SU-DHL-6 (cell line): Measurements from ENCODE around the gene PNPLA7.
A peak's percentile ranks its signal among the peaks of the same experiment; 100 is the strongest.

Experiments
- H2AFZ ChIP-seq: fragments of 200-600 bp; sonication (generic); 2 replicates; pipeline ENCODE4 v1.6.1; 2014; ENCODE audit warnings: low read depth, mild to moderate bottlenecking, moderate library complexity, mixed read lengths, antibody characterized with exemption, low read length; ENCODE audit not compliant: severe bottlenecking
- H3F3A ChIP-seq: fragments of 200-600 bp; shearing (Covaris generic); 2 replicates; pipeline ENCODE4 v1.6.0; 2016; ENCODE audit warnings: antibody characterized with exemption, mild to moderate bottlenecking; ENCODE audit not compliant: insufficient read depth
- H3K27ac ChIP-seq: fragments of 200-600 bp; sonication (generic); 2 replicates; pipeline ENCODE4 v1.5.1; 2016; ENCODE audit warnings: low read depth, mild to moderate bottlenecking, low read length, moderate library complexity, mixed read lengths
- H3K27me3 ChIP-seq: fragments of 200-600 bp; sonication (generic), shearing (Covaris generic); 2 replicates; pipeline ENCODE4 v1.6.0; 2014; ENCODE audit warnings: mild to moderate bottlenecking, low read length
- H3K36me3 ChIP-seq: fragments of 200-600 bp; sonication (generic); 2 replicates; pipeline ENCODE4 v1.6.1; 2014; ENCODE audit warnings: mild to moderate bottlenecking, low read length, mixed read lengths
- H3K4me2 ChIP-seq: fragments of 300-600, 200-600 bp; shearing (Covaris generic), sonication (generic); 2 replicates; pipeline ENCODE4 v1.6.0; 2014; ENCODE audit warnings: low read length, low read depth, mild to moderate bottlenecking; ENCODE audit not compliant: poor library complexity, severe bottlenecking
- H3K4me3 ChIP-seq: fragments of 200-600 bp; sonication (generic); 2 replicates; pipeline ENCODE4 v1.5.1; 2014; ENCODE audit warnings: antibody characterized with exemption, low read length, mild to moderate bottlenecking, mixed read lengths; ENCODE audit not compliant: insufficient read depth, poor library complexity, severe bottlenecking
- H3K79me2 ChIP-seq: fragments of 200-600 bp; sonication (generic); 2 replicates; pipeline ENCODE4 v1.6.1; 2014; ENCODE audit warnings: mild to moderate bottlenecking, low read length, moderate library complexity; ENCODE audit not compliant: insufficient read depth
- H3K9ac ChIP-seq: fragments of 200-600 bp; sonication (generic); 2 replicates; pipeline ENCODE4 v1.7.0; 2014; ENCODE audit warnings: mild to moderate bottlenecking, low read length
- H3K9me2 ChIP-seq: fragments of 200-600 bp; sonication (generic); replicated peaks from 2 replicates; pipeline ENCODE4 v1.6.1; 2014; ENCODE audit warnings: low read length; ENCODE audit not compliant: insufficient read depth
- H3K9me3 ChIP-seq: fragments of 200-600 bp; sonication (generic); 2 replicates; pipeline ENCODE4 v1.6.1; 2014; ENCODE audit warnings: low read length, mixed read lengths; ENCODE audit not compliant: insufficient read depth
- H4K20me1 ChIP-seq: fragments of 200-600 bp; sonication (generic); 2 replicates; pipeline ENCODE4 v1.6.1; 2014; ENCODE audit warnings: low read depth, mild to moderate bottlenecking, antibody characterized with exemption, low read length, moderate library complexity, mixed read lengths
- CTCF ChIP-seq: fragments of 200-600 bp; sonication (generic); IDR thresholded peaks from one replicate; pipeline ENCODE4 v1.5.1; 2017; ENCODE audit warnings: antibody characterized with exemption, mild to moderate bottlenecking, low read length, moderate library complexity; ENCODE audit not compliant: insufficient read depth, poor library complexity, severe bottlenecking
- EZH2phosphoT487 ChIP-seq: fragments of 200-600 bp; sonication (generic), shearing (Covaris generic); conservative IDR thresholded peaks from 2 replicates; pipeline ENCODE4 v1.6.1; 2018; ENCODE audit warnings: mild to moderate bottlenecking, antibody characterized with exemption, low read length, moderate library complexity, mixed read lengths

PNPLA7 gene

DNA sequence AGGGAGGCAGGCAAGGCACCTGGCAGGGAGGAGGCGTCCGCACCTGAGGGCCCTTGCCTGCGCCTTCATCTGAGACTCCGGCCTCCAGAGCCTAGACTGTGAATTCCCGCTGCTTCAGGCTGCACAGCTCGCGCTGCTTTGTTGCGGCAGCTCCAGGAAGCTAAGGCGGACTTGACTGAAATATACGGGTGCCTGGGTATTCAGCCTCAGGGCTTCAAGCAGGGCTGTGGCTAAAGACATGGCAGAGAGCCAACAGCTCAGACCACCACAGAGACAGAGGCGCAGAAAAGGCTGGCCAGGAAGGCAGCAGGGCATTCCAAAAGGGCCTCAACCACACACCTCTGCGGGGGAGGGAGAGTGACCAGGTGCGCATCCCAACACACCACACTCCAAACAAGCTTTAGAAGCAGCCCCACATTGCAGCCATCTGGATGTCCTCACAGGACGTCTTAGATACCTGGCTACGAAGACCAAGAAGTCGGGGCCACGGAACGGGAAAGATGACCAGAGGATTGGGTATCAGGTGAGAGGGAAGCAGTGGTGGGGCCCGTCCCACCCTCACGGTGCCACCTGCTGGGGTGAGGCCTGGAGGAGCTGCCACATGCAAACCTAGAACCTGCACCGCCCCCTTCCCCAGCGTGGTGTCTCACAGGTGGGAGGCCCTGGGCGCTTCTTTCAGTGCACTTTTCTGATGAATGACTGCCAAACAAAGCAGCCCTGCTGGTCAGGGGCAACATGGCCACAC, 30.2 kb upstream of the PNPLA7 start:
- Histone ChIP-seq H3K4me3 (no peak overlapping the region), H3K9me3 (no peaks in the 10 kb centered on the region), H3K4me2 (no peak overlapping the region), H3F3A (0 out of 2 replicates have a peak, but pooled peaks cover 8% of the 10 kb centered on the region), H3K36me3 (no peaks in the 10 kb centered on the region), H3K9me2 (no peaks in the 10 kb centered on the region), H3K27me3 (no peaks in the 10 kb centered on the region), H4K20me1 (no peaks in the 10 kb centered on the region; the same call in 1 of the 2 replicates), H3K9ac (no peak overlapping the region), H3K79me2 (peaks cover 23% of the 10 kb centered on the region), H3K27ac (no peak overlapping the region), H2AFZ (no peak overlapping the region)
- TF ChIP-seq CTCF (no peak), EZH2phosphoT487 (no peak)

DNA sequence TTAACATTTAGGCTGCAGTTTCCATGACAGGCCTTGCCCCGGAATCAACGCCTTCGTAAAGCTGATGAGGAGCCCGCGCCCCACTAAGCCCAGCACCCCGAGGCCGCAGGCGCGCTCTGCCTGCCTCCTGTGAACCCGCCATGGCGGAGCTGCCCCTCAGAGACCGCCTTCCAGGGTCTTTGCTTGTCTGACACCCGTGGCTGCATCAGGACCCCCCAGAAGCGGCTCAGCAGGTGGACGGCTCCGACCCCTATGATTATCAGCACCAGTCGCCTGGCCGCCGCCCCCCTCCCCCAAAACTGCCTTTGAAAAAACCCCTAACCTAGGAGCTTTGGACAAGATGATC, 29.0 kb upstream of the PNPLA7 start:
- H4K20me1 ChIP-seq: no peaks in the 10 kb centered on the region; the same call in 1 of the 2 replicates
- H3K4me3 ChIP-seq: no peak overlapping the region
- 0 out of 2 replicates have a peak, but pooled peaks cover 8% of the 10 kb centered on the region for H3F3A ChIP-seq
- H2AFZ ChIP-seq: no peak overlapping the region
- peak overlapping the region; percentile 33 for H3K4me2 ChIP-seq
- peaks cover 23% of the 10 kb centered on the region for H3K79me2 ChIP-seq
- H3K27me3 ChIP-seq: no peaks in the 10 kb centered on the region
- no peaks in the 10 kb centered on the region for H3K9me2 ChIP-seq
- H3K9ac ChIP-seq: peak overlapping the region; percentile 90
- no peaks in the 10 kb centered on the region for H3K9me3 ChIP-seq
- H3K27ac ChIP-seq: no peak overlapping the region
- no peaks in the 10 kb centered on the region for H3K36me3 ChIP-seq
- TF ChIP-seq EZH2phosphoT487 (no peak), CTCF (no peak)

GRCh38 chr9:137578518-137579258, 28.5 kb upstream of the PNPLA7 start, which contains the start of gene DPH7:
Gene DPH7, minus strand, starts transcription at chr9:137578925. Its CDS starts 148 bp downstream, at chr9:137578777.
- Histone ChIP-seq H3K27ac (peak within 1 kb of the TSS; percentile 51), H3K27me3 (no peaks in the 10 kb centered on the region), H3F3A (0 out of 2 replicates have a peak, but pooled peaks cover 8% of the 10 kb centered on the region), H3K4me2 (peak within 1 kb of the TSS; percentile 94), H3K9ac (peak within 1 kb of the TSS; percentile 90), H2AFZ (peak within 1 kb of the TSS; percentile 79), H3K9me2 (no peaks in the 10 kb centered on the region), H4K20me1 (no peaks in the 10 kb centered on the region; the same call in 1 of the 2 replicates), H3K9me3 (no peaks in the 10 kb centered on the region), H3K4me3 (peak within 1 kb of the TSS; percentile 82), H3K36me3 (no peaks in the 10 kb centered on the region), H3K79me2 (peaks cover 23% of the 10 kb centered on the region)
- peak; percentile 88 for TF ChIP-seq CTCF
- no peak for TF ChIP-seq EZH2phosphoT487
